Skeletal muscle satellite cell (primary cell): ENCODE results near the gene GNB1.
"Not testable (repeated sequence)": the region's sequence is repeated elsewhere in the genome, so short reads cannot be mapped to it uniquely, and the experiment has no call there.

Experiments used
- H3K27me3 ChIP-seq: 2 replicates; pipeline ENCODE4 v1.7.0; 2013; ENCODE audit warnings: low read length; ENCODE audit not compliant: control insufficient read depth, insufficient read depth
- H3K36me3 ChIP-seq: 2 replicates; pipeline ENCODE4 v1.7.0; 2013; ENCODE audit warnings: mild to moderate bottlenecking, control low read depth, low read length; ENCODE audit not compliant: insufficient read depth
- H3K4me1 ChIP-seq: 2 replicates; pipeline ENCODE4 v1.7.0; 2013; ENCODE audit warnings: low read length; ENCODE audit not compliant: control insufficient read depth, insufficient read depth
- H3K4me2 ChIP-seq: 2 replicates; pipeline ENCODE4 v1.7.0; 2013; ENCODE audit warnings: mild to moderate bottlenecking, low read length
- H3K4me3 ChIP-seq: 2 replicates; pipeline ENCODE4 v1.7.0; 2013; ENCODE audit warnings: low read length
- H3K9ac ChIP-seq: 2 replicates; pipeline ENCODE4 v1.7.0; 2013; ENCODE audit warnings: mild to moderate bottlenecking, low read depth, low read length, moderate library complexity
- H3K9me3 ChIP-seq: replicated peaks from 2 replicates; pipeline ENCODE4 v1.7.0; 2013; ENCODE audit warnings: mild to moderate bottlenecking, control low read depth, low read length

GNB1 gene

GRCh38 chr1:1892079-1892762 lies 1.3 kb upstream of the GNB1 start:
- peak overlapping the region; percentile 84 for H3K4me3 ChIP-seq
- H3K4me1 ChIP-seq, result peaks cover 32% of the 10 kb centered on the region
- peak overlapping the region; percentile 97 for H3K9ac ChIP-seq

GRCh38 chr1:1891349-1892078 lies 627 bp upstream of the GNB1 start:
- H3K9ac ChIP-seq, result peak overlapping the region; percentile 97
- no peaks in the 10 kb centered on the region for H3K9me3 ChIP-seq
- no peaks in the 10 kb centered on the region for H3K27me3 ChIP-seq
- H3K4me2 ChIP-seq, result peak overlapping the region; percentile 99
- no peaks in the 10 kb centered on the region for H3K36me3 ChIP-seq
- peak overlapping the region; percentile 85 for H3K4me3 ChIP-seq
- peaks cover 37% of the 10 kb centered on the region for H3K4me1 ChIP-seq

More at GRCh38 chr1:1892079-1892762, 1.3 kb upstream of the GNB1 start:
- no peaks in the 10 kb centered on the region for H3K36me3 ChIP-seq
- H3K9me3 ChIP-seq, result no peaks in the 10 kb centered on the region
- H3K27me3 ChIP-seq, result no peaks in the 10 kb centered on the region
- peak overlapping the region; percentile 99 for H3K4me2 ChIP-seq

DNA sequence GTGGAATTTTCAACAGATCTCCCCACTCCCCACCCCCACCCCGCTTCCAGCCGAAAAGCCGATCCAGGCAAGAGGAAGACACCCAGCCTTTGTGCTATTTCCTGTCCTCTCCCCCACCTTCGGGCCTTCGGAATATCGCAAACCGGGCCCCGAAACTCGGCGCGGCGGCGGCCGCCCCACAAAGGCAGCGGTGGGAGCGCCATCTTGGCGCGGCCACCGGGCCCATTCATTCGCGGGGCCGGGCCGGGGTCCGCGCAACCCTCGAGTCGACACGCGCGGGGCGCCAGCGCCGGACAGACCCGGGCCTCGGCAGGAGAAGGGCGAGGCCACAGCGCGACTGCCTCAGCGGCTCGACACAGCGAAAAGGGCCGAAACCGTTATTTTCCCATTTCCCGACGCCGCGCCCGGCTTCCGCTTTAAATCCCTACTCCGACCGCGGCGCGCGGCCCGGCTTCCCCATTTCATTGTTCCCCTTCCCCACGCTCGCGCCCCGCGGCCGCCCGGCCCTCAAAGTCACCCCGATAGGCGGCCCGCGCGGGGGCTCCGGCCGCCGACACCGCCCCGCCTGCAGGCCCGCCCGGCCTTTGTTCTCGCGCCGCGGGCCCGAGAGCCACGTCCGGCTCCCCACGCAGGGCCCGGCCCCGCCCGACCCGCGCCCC lies 911 bp downstream of the GNB1 start:
- H3K9me3 ChIP-seq, result no peaks in the 10 kb centered on the region
- no peaks in the 10 kb centered on the region for H3K27me3 ChIP-seq
- H3K9ac ChIP-seq, result peak overlapping the region; percentile 97
- H3K4me2 ChIP-seq, result peak overlapping the region; percentile 80
- no peaks in the 10 kb centered on the region for H3K36me3 ChIP-seq
- peaks cover 44% of the 10 kb centered on the region for H3K4me1 ChIP-seq
- H3K4me3 ChIP-seq, result peak overlapping the region; percentile 85

- Histone ChIP-seq H3K4me1 (peaks cover 39% of the 10 kb centered on the region), H3K9ac (peak overlapping the region; percentile 97), H3K4me2 (peak overlapping the region; percentile 80), H3K9me3 (no peaks in the 10 kb centered on the region), H3K4me3 (peak overlapping the region; percentile 85), H3K27me3 (no peaks in the 10 kb centered on the region), H3K36me3 (no peaks in the 10 kb centered on the region)
These were observed 1.7 kb downstream of the GNB1 start for GRCh38 chr1:1889090-1889750.

DNA sequence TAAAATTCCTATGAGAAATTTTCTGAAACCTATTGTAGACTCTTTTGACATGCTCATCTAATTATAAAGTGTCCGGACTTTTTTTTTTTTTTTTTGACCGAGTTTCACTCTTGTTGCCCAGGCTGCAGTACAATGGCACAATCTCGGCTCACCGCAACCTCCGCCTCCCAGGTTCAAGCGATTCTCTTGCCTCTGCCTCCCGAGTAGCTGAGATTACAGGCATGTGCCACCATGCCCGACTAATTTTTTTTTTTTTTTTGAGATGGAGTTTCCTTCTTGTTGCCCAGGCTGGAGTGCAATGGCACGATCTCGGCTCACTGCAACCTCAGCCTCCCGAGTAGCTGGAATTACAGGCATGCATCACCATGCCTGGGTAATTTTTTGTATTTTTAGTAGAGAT lies 7.0 kb downstream of the GNB1 start:
- H3K27me3 ChIP-seq, H3K4me3 ChIP-seq, H3K4me2 ChIP-seq, H3K36me3 ChIP-seq, H3K9me3 ChIP-seq, H3K9ac ChIP-seq: not testable (repeated sequence)
- H3K4me1 ChIP-seq, result peaks cover 42% of the 10 kb centered on the region

GRCh38 chr1:1883092-1883873 lies 7.6 kb downstream of the GNB1 start:
- Histone ChIP-seq H3K9ac (no peak overlapping the region), H3K4me3 (no peak overlapping the region), H3K27me3 (no peaks in the 10 kb centered on the region), H3K4me2 (no peak overlapping the region), H3K36me3 (peaks cover 9% of the 10 kb centered on the region), H3K9me3 (no peaks in the 10 kb centered on the region), H3K4me1 (peaks cover 35% of the 10 kb centered on the region)

DNA sequence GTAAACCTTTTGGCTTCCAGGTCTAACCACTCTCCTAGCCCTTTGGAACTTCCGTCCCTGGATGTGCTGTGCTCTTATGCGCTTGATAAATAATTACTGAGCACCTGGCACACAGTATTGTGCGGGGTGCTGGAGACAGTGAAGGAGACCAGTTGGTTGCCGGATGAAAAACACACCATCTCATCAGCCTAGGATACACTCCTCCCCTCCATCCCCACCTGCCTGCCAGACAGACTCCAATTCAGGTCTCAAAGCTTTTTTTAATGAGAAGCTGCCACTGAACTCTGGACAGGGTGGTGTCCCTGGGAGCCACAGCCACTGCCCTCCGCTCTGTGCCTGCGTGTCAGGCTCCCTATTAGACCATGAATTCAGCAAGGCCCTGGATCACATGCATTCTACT lies 9.2 kb downstream of the GNB1 start:
- Histone ChIP-seq H3K4me3 (no peak overlapping the region), H3K9ac (no peak overlapping the region), H3K4me1 (peaks cover 23% of the 10 kb centered on the region), H3K4me2 (no peak overlapping the region), H3K36me3 (peaks cover 13% of the 10 kb centered on the region), H3K27me3 (no peaks in the 10 kb centered on the region), H3K9me3 (no peaks in the 10 kb centered on the region)

- Histone ChIP-seq H3K27me3 (no peaks in the 10 kb centered on the region), H3K4me1 (peaks cover 23% of the 10 kb centered on the region), H3K4me3 (no peak overlapping the region), H3K4me2 (no peak overlapping the region), H3K36me3 (peaks cover 23% of the 10 kb centered on the region), H3K9ac (no peak overlapping the region), H3K9me3 (no peaks in the 10 kb centered on the region)
These were observed 10.1 kb downstream of the GNB1 start for GRCh38 chr1:1880617-1881312.

GRCh38 chr1:1879942-1880341 lies 10.9 kb downstream of the GNB1 start:
- Histone ChIP-seq H3K9me3 (no peaks in the 10 kb centered on the region), H3K27me3 (no peaks in the 10 kb centered on the region), H3K4me1 (peaks cover 23% of the 10 kb centered on the region), H3K4me2 (no peak overlapping the region), H3K9ac (no peak overlapping the region), H3K4me3 (no peak overlapping the region), H3K36me3 (peaks cover 26% of the 10 kb centered on the region)

DNA sequence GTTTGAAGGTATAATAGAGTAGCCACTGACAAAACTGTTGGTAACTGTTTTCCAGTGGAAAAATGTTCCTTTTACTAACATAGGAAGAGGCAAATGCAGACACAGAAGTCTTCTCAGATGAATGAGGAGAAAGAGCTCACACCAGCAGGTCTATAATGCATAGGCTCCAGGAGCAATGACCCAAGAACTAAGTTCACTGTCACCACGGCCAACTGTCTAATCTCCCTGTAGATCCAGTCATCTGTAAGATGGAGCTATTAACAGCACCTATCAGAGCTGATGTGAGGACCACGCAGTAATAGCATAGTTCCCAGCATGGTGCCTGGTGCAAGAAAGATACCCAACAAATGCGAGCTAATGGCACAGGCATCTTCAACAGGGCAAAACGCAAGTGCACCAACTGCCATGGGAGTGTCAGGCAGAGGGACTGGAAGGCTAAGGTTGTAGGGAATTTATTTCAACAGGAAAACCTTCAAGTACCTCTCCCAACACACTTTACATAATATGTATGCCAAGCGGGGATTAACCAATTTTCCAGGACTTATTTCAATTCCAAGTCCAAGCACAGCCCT lies 12.9 kb downstream of the GNB1 start:
- Histone ChIP-seq H3K9ac (no peak overlapping the region), H3K27me3 (no peaks in the 10 kb centered on the region), H3K9me3 (no peaks in the 10 kb centered on the region), H3K4me1 (peaks cover 26% of the 10 kb centered on the region), H3K4me2 (no peak overlapping the region), H3K4me3 (no peak overlapping the region), H3K36me3 (peaks cover 38% of the 10 kb centered on the region)
